Measurements from ENCODE around the gene H2AZ2. TPM values are rescaled to one million over a fixed set of nuclear protein-coding genes. Genes with fewer than 3 reads are reported as not detected.
"Not testable (repeated sequence)": the region's sequence is repeated elsewhere in the genome, so short reads cannot be mapped to it uniquely, and the experiment has no call there.

H2AZ2 gene
- total RNA-seq, 1 experiment from 2014 or later, result 238 TPM

DNA sequence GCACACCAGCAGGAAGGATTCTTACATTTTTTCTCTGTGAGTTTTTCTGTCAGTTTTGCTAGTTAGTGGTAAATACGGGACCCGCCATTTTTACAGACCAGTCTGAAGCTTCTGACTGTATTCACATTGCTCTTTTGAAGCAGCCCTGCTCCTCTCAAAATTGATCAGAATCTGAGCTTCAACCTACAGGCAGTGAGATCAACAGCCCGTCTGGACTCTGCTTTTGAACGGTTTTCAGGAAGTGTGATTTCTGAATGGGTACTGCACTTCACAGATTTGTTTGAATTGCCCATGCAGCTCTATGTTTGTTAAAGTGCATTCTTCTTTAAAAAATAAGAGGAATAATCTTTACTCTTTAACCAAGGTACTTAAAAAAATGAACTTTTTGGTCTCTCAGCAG is 28.5 kb upstream of the H2AZ2 start:
- in situ Hi-C loops (cut with HindIII; ENCODE audit: low pct_unique_long_range_greater_than_20kb, low sequenced_read_pairs), result no loop called here
- DNase-seq (ENCODE audit: low read depth, low spot score), result no peak

GRCh38 chr7:44875241-44875640 is 27.4 kb upstream of the H2AZ2 start:
- in situ Hi-C loops (cut with HindIII; ENCODE audit: low pct_unique_long_range_greater_than_20kb, low sequenced_read_pairs), result no loop called here
- DNase-seq (ENCODE audit: low read depth, low spot score), result no peak

- DNase-seq (ENCODE audit: low read depth, low spot score), result no peak
- in situ Hi-C loops (cut with HindIII; ENCODE audit: low pct_unique_long_range_greater_than_20kb, low sequenced_read_pairs), result no loop called here
Observed at GRCh38 chr7:44872787-44873186, 24.9 kb upstream of the H2AZ2 start.

GRCh38 chr7:44871918-44872317 is 24.0 kb upstream of the H2AZ2 start:
- in situ Hi-C loops (cut with HindIII; ENCODE audit: low pct_unique_long_range_greater_than_20kb, low sequenced_read_pairs); DNase-seq (ENCODE audit: low read depth, low spot score): not testable (repeated sequence)

- DNase-seq (ENCODE audit: low read depth, low spot score); in situ Hi-C loops (cut with HindIII; ENCODE audit: low pct_unique_long_range_greater_than_20kb, low sequenced_read_pairs): not testable (repeated sequence)
Observed at GRCh38 chr7:44870780-44871179, 22.9 kb upstream of the H2AZ2 start.

DNA sequence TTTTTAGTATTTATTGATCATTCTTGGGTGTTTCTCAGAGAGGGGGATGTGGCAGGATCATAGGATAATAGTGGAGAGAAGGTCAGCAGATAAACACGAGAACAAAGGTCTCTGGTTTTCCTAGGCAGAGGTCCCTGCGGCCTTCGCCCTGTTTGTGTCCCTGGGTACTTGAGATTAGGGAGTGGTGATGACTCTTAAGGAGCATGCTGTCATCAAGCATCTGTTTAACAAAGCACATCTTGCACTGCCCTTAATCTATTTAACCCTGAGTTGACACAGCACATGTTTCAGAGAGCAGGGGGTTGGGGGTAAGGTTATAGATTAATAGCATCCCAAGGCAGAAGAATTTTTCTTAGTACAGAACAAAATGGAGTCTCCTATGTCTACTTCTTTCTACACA is 22.4 kb upstream of the H2AZ2 start:
- in situ Hi-C loops (cut with HindIII; ENCODE audit: low pct_unique_long_range_greater_than_20kb, low sequenced_read_pairs), result not testable (repeated sequence)

GRCh38 chr7:44867073-44867995 is 19.4 kb upstream of the H2AZ2 start:
- peak; percentile 30 for DNase-seq (ENCODE audit: low read depth, low spot score)
- in situ Hi-C loops (cut with HindIII; ENCODE audit: low pct_unique_long_range_greater_than_20kb, low sequenced_read_pairs), result no loop called here

More for the DNA sequence above, 22.4 kb upstream of the H2AZ2 start:
- DNase-seq (ENCODE audit: low read depth, low spot score), result not testable (repeated sequence)

GRCh38 chr7:44861949-44862348 is 14.1 kb upstream of the H2AZ2 start:
- DNase-seq (ENCODE audit: low read depth, low spot score); in situ Hi-C loops (cut with HindIII; ENCODE audit: low pct_unique_long_range_greater_than_20kb, low sequenced_read_pairs): not testable (repeated sequence)

DNA sequence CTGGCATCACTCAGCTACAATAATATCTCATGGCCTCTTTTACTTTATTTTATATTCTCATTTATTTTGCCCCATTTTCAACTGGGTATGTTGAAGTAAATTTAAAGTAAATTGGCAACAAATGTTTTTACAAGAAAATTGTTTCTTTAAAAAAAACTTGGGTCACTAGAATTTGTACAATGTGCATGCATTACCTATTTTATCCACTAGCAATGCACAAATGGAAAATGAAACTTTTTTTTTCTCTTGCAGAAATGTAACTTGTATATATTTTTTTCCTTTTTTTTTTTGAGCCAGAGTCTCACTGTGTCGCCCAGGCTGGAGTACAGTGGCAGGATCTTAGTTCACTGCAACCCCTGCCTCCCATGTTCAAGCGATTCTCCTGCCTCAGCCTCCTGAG is 10.3 kb upstream of the H2AZ2 start:
- in situ Hi-C loops (cut with HindIII; ENCODE audit: low pct_unique_long_range_greater_than_20kb, low sequenced_read_pairs), result no loop called here
- DNase-seq (ENCODE audit: low read depth, low spot score), result no peak

DNA sequence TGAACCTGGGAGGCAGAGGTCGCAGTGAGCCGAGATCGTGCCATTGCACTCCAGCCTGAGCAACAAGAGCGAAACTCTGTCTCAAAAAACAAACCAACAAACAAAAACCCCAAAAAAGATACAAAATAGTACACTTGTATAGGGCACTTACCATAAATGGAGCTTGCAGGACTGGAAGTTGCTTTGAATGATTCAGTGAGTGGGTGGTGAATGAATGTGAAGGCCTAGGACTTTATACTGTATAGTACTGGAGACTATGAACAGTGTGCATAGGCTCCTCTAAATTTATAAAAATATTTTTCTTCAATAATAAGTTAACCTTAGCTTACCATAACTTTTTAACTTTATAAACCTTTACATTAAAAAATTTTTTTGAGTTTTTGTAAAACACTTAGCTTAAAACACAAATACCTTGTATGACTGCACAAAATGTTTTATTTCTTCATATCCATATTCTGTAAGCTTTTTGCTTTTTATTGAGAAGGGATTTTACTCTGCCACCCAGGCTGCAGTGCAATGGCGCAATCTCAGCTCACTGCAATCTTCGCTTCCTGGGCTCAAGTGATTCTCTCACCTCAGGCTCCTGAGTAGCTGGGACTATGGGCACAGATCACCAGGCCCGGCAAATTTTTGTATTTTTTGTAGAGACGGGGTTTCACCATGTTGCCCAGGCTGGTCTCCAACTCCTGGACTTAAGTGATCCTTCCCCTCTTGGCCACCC is 6.9 kb upstream of the H2AZ2 start:
- in situ Hi-C loops (cut with HindIII; ENCODE audit: low pct_unique_long_range_greater_than_20kb, low sequenced_read_pairs), result no loop called here
- no peak for DNase-seq (ENCODE audit: low read depth, low spot score)

GRCh38 chr7:44853391-44853790 is 5.5 kb upstream of the H2AZ2 start:
- no peak for DNase-seq (ENCODE audit: low read depth, low spot score)
- in situ Hi-C loops (cut with HindIII; ENCODE audit: low pct_unique_long_range_greater_than_20kb, low sequenced_read_pairs), result no loop called here

DNA sequence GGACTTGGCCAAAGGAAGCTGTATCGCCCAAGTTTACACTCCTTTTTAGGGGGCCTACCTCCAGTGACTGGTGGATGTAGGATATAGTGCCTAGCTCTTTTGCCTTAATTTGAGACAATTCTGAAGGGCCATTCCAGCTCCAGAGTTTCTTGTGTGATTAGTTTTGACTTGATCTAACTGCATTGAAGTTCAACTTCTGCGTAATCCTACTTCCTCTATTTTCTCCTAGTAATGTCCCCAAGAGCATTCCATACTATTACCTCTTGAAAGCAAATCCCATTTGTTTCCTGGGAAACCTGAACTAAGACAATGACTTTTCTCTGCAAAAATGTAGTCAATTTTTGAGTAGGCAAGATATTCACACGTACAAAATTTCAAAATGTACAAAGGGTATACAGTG is 4.7 kb upstream of the H2AZ2 start:
- in situ Hi-C loops (cut with HindIII; ENCODE audit: low pct_unique_long_range_greater_than_20kb, low sequenced_read_pairs), result no loop called here
- no peak for DNase-seq (ENCODE audit: low read depth, low spot score)

DNA sequence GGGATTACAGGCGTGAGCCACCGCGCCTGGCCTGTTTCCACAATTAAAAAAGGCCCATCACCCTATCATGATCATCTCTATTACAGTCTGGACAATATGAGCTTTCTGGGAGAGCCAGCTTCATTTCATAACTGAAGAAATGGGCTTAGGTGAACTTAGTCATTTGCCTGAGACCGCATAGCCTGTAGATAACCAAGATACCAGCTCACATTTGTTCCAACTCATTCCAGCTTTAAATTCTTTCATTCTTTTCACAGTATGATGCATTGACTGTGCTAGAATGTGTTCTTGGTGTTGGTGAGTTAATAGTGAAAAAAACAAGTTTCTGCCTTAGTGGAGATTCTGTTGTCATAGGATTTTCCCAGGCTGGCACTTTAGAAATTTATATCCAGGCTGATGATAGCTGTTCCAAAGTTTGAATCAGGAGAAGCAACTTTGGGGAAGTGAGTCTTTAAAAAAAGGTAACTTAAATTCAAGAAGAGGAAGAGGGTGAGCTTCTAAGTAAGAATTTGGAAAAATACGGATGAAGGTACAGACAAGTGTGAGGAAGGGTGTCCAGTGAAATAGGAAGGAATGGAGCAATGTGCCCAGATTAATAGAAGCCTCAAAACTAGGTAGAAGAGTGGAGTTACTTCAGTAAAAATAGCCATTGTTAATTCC is 2.1 kb upstream of the H2AZ2 start:
- in situ Hi-C loops (cut with HindIII; ENCODE audit: low pct_unique_long_range_greater_than_20kb, low sequenced_read_pairs), result no loop called here
- DNase-seq (ENCODE audit: low read depth, low spot score), result no peak

DNA sequence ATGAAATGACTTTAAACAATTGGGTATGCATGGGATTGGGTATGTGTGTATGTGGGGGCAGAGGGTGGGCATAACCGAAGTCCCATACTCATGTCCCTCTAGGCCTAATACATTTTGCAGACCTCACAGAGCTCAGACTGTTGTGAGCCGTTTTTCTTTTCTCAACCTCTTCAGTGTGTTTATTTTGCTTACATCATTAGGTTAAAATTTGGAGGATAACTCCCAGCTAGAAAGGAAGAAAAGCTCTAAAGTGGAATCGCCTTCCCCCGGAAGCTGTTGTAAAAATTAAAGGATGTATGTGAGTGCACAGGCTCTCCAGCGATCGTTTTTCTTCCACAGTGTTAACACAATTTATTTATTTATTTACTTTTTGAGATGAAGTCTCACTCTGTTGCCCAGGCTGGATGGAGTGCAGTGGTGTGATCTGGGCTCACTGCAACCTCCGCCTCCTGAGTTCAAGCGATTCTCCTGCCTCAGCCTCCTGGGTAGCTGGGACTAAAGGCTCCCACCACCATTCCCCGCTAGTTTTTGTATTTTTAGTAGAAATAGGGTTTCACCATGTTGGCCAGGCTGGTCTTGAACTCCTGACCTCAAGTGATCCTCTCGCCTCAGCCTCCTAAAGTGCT is 1.5 kb upstream of the H2AZ2 start:
- in situ Hi-C loops (cut with HindIII; ENCODE audit: low pct_unique_long_range_greater_than_20kb, low sequenced_read_pairs), result no loop called here
- no peak for DNase-seq (ENCODE audit: low read depth, low spot score)

- DNase-seq (ENCODE audit: low read depth, low spot score), result peak; percentile 90
- in situ Hi-C loops (cut with HindIII; ENCODE audit: low pct_unique_long_range_greater_than_20kb, low sequenced_read_pairs), result no loop called here
Observed at GRCh38 chr7:44847509-44847919, 373 bp downstream of the H2AZ2 start.

DNA sequence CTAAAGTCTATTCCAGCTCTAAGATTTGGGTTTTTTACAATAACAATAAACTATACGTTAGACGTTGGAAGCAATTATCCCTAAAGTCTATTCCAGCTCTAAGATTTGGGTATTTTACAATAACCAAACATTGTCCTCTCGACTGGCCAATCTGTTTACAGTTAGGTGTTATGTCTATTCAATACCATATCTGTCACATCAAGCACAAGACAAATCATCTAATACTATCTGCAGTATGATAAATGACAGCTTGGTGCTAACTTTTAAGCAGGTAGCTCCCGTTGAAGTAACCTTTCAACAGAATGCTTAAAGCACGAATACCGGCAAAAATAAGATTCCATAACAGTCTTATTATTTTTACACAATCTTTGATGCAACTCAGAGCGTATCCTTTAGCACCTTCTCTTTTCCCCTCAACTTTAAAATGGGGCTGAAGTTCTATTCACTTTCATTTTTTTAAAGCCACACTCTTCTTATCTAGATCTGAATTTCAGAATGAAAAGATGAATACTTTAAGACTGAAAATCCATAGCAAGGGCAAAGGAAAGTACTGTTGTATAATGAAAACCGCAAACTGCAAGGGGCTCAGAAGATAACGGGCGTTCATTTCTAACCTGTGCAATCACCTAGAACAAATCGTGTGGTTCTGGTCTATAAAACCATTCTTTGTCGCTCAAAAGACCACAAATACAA is 925 bp downstream of the H2AZ2 start:
- DNase-seq (ENCODE audit: low read depth, low spot score), result peak; percentile 26
- in situ Hi-C loops (cut with HindIII; ENCODE audit: low pct_unique_long_range_greater_than_20kb, low sequenced_read_pairs), result no loop called here

GRCh38 chr7:44846390-44846789 is 1.5 kb downstream of the H2AZ2 start:
- DNase-seq (ENCODE audit: low read depth, low spot score); in situ Hi-C loops (cut with HindIII; ENCODE audit: low pct_unique_long_range_greater_than_20kb, low sequenced_read_pairs): not testable (repeated sequence)
